ENCODE results near the gene PTPN12.

The PTPN12 gene

DNA sequence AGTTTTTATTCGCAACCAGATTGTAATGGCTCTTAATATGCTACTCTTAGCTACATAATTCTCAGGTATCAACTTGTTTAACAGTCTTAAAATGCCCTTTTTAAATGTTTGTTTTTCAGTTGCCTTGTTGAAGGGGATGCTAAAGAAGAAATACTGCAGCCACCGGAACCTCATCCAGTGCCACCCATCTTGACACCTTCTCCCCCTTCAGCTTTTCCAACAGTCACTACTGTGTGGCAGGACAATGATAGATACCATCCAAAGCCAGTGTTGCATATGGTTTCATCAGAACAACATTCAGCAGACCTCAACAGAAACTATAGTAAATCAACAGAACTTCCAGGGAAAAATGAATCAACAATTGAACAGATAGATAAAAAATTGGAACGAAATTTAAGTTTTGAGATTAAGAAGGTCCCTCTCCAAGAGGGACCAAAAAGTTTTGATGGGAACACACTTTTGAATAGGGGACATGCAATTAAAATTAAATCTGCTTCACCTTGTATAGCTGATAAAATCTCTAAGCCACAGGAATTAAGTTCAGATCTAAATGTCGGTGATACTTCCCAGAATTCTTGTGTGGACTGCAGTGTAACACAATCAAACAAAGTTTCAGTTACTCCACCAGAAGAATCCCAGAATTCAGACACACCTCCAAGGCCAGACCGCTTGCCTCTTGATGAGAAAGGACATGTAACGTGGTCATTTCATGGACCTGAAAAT, 89.7 kb downstream of the PTPN12 start:
- DNase-seq: no peak
- TF ChIP-seq, protein P1, sequence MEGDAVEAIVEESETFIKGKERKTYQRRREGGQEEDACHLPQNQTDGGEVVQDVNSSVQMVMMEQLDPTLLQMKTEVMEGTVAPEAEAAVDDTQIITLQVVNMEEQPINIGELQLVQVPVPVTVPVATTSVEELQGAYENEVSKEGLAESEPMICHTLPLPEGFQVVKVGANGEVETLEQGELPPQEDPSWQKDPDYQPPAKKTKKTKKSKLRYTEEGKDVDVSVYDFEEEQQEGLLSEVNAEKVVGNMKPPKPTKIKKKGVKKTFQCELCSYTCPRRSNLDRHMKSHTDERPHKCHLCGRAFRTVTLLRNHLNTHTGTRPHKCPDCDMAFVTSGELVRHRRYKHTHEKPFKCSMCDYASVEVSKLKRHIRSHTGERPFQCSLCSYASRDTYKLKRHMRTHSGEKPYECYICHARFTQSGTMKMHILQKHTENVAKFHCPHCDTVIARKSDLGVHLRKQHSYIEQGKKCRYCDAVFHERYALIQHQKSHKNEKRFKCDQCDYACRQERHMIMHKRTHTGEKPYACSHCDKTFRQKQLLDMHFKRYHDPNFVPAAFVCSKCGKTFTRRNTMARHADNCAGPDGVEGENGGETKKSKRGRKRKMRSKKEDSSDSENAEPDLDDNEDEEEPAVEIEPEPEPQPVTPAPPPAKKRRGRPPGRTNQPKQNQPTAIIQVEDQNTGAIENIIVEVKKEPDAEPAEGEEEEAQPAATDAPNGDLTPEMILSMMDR (IDR thresholded peaks at IDR 0.05; ENCODE audit: low read depth, low read length): no peak
- H3K4me3 ChIP-seq (ENCODE audit: low read depth, low read length): no peak overlapping the region
- peaks cover 24% of the 10 kb centered on the region for H3K36me3 ChIP-seq
- H3K4me1 ChIP-seq: no peaks in the 10 kb centered on the region
- no peaks in the 10 kb centered on the region for H3K9me3 ChIP-seq
- H3K27me3 ChIP-seq: no peaks in the 10 kb centered on the region

DNA sequence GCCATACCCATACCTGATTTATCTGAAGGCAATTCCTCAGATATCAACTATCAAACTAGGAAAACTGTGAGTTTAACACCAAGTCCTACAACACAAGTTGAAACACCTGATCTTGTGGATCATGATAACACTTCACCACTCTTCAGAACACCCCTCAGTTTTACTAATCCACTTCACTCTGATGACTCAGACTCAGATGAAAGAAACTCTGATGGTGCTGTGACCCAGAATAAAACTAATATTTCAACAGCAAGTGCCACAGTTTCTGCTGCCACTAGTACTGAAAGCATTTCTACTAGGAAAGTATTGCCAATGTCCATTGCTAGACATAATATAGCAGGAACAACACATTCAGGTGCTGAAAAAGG, 90.2 kb downstream of the PTPN12 start:
- no peak overlapping the region for H3K4me3 ChIP-seq (ENCODE audit: low read depth, low read length)
- H3K4me1 ChIP-seq: no peaks in the 10 kb centered on the region
- H3K36me3 ChIP-seq: peaks cover 18% of the 10 kb centered on the region
- TF ChIP-seq, protein P1 (IDR thresholded peaks at IDR 0.05; ENCODE audit: low read depth, low read length): no peak
- H3K9me3 ChIP-seq: no peaks in the 10 kb centered on the region
- H3K27me3 ChIP-seq: no peaks in the 10 kb centered on the region
- DNase-seq: no peak

DNA sequence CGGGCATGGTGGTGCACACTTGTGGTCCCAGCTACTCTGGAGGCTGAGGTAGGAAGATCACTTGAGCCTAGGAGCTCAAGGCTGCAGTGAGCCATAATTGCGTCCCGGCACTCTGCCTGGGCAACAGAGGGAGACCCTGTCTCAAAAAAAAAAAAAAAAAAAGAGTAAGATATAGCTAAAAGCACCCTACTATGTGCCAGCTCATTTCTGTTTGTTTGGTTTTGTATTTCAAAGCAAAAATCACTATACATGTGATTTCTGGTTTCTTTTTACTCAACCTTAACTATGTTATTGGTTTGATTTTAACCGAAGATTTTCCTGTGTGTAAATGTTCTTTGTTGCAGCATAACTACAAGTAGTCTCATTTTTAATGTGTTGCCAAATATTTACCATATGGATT, 92.7 kb downstream of the PTPN12 start:
- H3K36me3 ChIP-seq: peaks cover 18% of the 10 kb centered on the region
- no peak overlapping the region for H3K4me3 ChIP-seq (ENCODE audit: low read depth, low read length)
- H3K4me1 ChIP-seq: no peaks in the 10 kb centered on the region
- no peaks in the 10 kb centered on the region for H3K27me3 ChIP-seq
- TF ChIP-seq, protein P1 (IDR thresholded peaks at IDR 0.05; ENCODE audit: low read depth, low read length): no peak
- no peaks in the 10 kb centered on the region for H3K9me3 ChIP-seq
- no peak for DNase-seq

DNA sequence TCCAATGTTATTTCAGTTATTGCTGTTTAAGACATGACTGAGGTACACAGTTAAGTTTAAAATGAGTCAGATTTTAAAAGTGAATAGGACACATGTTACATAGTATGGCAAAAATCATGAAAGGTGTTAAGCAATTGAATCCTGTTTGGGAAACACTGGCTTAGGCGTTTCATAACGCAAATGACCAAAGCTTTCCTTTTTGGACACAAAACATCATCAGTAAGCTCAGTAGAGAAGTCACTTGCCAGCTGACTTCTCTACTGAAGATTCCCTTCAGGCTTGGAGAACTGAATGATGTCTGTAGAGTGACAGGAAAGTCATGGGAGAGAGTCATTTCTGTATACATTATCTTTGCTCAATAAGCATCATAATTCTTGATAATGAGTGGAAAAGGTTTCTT, 94.7 kb downstream of the PTPN12 start:
- no peaks in the 10 kb centered on the region for H3K9me3 ChIP-seq
- H3K36me3 ChIP-seq: peaks cover 15% of the 10 kb centered on the region
- H3K27me3 ChIP-seq: no peaks in the 10 kb centered on the region
- H3K4me1 ChIP-seq: no peaks in the 10 kb centered on the region
- no peak overlapping the region for H3K4me3 ChIP-seq (ENCODE audit: low read depth, low read length)
- DNase-seq: no peak
- TF ChIP-seq, protein P1 (IDR thresholded peaks at IDR 0.05; ENCODE audit: low read depth, low read length): no peak

DNA sequence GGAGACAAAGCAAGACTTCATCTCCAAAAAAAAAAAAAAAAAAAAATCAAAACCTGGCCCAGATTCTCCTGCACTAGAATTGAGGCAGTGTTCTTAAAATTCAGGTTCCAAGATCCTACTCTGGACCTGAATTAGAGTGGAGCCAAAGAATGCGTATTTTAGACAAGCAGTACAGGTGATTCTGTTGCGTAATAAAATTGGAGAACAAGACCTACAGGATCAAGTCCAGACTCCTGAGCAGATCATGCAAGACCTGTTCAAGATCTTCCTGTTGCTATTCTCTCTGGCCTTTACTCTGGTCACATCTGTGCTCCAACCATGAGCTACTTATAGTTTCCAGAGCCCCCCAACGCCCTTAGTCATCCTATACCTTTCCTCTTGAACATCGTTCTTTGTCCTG, 107.7 kb downstream of the PTPN12 start:
- no peaks in the 10 kb centered on the region for H3K9me3 ChIP-seq
- H3K4me1 ChIP-seq: no peaks in the 10 kb centered on the region
- H3K27me3 ChIP-seq: no peaks in the 10 kb centered on the region
- no peak overlapping the region for H3K4me3 ChIP-seq (ENCODE audit: low read depth, low read length)
- TF ChIP-seq, protein P1 (IDR thresholded peaks at IDR 0.05; ENCODE audit: low read depth, low read length): no peak
- peaks cover 15% of the 10 kb centered on the region for H3K36me3 ChIP-seq
- no peak for DNase-seq

DNA sequence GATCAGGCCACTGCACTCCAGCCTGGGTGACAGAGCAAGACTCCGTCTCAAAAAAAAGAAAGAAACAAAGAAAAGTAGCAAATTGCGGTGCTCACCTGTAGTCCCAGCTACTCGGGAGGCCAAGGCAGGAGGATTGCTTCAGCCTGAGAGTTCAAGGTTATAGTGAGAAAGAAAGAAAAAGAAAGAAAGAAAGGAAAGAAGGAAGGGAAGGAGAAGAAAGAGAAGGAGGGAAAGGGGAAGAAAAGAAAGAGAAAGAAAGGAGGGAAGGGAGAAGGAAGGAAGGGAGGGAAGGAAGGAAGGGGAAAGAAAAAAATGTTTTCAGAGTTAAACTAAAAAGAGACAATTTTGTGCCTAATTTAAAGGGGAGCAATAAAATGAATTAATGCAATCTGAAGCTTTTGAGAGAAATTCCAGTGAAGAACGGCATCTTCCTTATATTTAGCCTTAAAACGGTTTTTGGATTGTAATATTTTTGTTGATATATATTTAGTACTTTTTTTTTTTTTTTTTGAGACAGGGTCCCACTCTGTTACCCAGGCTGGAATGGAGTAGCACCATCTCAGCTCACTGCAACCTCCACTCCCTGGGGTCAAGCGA, 111.7 kb downstream of the PTPN12 start:
- Histone ChIP-seq H3K4me3 (ENCODE audit: low read depth, low read length) (no peak overlapping the region), H3K36me3 (peaks cover 5% of the 10 kb centered on the region; the same call in 1 of the 2 replicates), H3K27me3 (no peaks in the 10 kb centered on the region), H3K4me1 (no peaks in the 10 kb centered on the region), H3K9me3 (no peaks in the 10 kb centered on the region)
- TF ChIP-seq, protein P1 (IDR thresholded peaks at IDR 0.05; ENCODE audit: low read depth, low read length): no peak
- DNase-seq: no peak

Measured in BE2C (cell line).